CMK (cell line): Measurements from ENCODE around the gene STUB1.

ENCODE experiments used
- DNase-seq: peaks from one replicate; pipeline ENCODE4 v3.0.0-alpha.2; 2010; ENCODE audit warnings: low read depth

Gene STUB1

DNA sequence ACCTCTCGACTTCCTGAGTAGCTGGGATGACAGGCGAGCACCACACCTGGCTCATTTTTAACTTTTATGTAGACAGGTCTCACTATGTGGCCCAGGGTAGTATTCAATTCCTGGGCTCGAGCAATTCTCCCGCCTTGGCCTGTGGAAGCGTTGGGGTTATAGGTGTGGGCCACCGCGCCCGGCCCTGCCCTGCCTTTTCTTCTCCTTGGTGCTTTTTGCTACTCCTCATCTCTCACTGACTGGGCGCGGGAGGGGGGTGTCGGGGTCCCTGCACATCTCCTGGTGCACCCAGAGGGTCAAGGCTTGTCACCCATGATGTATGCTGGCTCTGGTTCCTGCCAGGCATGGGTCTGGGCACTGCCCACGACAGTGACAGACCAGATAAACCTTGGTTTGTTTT lies 35.7 kb upstream of the STUB1 start:
- DNase-seq, result no peak

DNA sequence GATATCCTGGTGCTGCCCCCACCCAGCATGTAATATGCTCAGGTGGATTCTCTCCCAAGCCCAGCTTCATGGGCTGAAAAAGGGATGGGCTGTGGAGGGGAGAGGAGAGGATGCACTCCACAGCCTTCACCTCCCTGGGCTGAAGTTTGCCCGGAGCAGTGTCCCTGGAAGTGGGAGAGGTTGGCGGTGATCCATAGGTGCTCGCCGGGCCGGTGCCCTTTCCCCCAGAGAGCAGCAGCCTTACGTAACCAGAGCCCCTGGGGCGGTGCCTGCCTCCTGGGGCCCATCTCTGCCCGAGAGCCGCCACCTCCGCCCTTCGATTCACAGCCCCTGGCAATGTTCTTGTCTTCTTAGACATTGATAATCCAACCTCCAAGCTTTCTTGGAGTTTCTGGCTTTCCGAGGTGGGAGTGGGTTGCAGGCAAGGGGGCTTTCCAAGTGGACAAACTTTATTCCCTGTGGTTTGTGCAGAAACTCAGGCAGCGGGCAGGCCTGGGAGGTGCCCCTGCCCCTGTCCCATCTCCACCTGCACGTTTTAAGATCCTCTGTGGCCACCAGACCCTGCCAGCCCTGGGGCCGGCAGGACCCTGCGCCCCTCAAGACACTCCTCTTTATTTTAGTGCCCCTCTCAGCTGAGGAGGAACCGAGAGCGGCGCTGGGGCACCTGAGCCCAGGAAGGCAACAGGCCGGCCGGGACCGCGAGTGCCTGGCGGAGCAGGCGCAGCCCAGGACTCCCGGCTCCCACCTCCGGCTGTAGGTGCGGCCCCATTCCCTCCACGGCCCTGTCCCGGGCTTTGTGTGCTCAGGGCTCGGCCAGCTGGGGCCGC lies 34.1 kb upstream of the STUB1 start:
- no peak for DNase-seq

- no peak for DNase-seq
Observed at GRCh38 chr16:646679-647172, 33.5 kb upstream of the STUB1 start.

DNA sequence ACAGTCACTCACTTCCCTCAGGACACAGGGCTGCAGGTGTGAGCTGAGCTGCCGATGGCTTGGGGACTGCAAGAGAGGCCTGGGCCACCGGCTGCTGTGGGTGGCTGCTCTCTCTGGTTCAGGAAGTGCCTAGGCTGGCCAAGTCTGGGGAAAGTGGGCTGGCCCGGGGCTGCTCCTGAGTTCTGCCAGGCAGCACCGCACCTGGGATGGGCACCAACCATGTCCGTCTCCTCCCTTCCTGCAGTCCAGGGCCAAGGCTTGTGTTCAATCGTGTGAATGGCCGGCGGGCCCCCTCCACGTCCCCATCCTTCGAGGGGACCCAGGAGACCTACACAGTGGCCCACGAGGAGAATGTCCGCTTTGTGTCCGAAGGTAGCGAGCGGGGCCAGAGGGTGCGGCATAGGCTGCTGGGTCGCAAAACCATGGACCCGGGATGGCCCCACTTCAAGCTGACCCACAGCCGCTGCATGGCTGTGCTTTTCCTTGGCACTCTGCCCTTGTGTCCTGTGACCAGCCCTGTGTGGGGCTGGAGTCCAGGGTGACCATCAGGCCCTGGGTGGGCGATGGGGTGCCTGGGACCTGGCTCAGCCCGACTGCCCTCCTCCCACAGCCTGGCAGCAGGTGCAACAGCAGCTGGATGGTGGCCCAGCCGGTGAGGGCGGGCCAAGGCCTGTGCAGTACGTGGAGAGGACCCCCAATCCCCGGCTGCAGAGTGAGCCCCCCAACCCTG lies 32.9 kb upstream of the STUB1 start:
- no peak for DNase-seq

DNA sequence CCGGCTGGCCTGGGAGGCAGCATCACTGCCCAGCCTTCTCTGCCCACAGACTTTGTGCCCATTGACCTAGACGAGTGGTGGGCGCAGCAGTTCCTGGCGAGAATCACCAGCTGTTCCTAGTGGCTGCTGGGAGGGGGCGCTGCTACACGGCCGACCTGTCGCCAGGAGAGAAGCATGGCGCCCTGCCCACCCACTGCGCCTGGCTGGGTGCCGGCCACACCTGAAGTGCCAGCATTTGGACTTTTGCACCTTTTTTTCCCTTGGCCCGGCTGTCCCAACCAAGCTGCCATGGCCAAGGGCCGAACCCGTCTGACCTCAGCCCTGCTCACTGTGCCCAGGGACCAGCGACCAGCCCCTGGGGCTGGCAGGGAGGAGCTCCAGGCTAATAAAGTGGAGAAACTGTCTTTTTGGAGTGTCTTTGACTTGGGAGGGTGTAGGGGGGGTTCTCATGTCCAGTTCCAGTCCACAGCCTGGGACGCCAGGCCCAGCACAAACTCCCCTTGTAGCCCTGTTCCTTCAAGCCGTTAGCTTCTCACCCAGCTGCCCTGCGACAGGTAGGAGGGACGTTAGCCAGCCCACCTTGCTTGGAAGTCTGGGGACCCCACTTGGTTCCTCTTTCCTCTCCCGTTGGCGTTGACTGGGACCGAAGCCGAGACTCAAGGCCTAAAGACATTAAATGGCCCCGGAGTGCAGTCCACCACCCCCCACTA lies 32.0 kb upstream of the STUB1 start:
- DNase-seq, result no peak

DNA sequence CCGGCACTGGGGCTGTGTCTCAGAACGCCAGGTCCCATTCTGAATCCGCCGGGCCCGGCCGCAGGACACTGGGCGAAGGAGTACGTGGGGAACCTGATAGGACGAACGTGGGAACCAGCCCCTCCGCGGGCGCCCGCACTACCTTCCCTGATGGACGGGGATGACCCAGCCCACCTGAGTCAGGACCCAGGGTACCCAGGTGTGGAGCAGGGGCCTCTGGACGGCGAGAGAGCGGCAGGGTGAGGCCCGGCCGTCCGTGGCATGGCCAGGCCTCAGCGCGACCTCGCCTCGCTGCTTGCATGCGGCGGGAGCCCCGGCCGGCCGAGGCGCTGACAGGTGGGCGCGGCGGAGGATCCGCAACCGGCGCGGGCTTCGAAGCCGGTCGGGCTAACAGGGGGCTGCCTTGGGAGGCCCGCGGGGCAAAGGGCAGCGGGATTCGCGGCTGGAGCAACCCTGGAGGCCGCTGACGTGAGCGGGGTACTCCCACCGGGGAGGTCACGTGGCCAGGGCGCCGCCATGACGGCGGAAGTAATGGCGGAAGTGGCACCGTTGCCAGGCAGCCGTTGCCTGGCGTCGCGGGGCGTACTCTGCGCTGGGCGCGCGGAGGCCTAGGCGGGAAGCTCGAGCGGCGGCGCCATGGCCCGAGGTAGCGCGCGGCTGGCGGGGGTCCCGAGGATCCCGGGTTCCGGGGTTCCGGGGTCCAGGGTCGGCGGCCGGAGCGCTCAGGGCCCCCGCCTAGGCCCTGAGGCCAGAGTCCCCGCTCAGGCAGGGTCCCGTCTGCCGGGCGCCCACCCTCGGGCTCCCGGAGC lies 31.2 kb upstream of the STUB1 start, which contains the start of gene WDR90:
Gene WDR90 (plus strand): TSS at position 585 of the 809 bp plus-strand sequence. CDS start 52 bp downstream, at position 637.
- DNase-seq, result no peak

DNA sequence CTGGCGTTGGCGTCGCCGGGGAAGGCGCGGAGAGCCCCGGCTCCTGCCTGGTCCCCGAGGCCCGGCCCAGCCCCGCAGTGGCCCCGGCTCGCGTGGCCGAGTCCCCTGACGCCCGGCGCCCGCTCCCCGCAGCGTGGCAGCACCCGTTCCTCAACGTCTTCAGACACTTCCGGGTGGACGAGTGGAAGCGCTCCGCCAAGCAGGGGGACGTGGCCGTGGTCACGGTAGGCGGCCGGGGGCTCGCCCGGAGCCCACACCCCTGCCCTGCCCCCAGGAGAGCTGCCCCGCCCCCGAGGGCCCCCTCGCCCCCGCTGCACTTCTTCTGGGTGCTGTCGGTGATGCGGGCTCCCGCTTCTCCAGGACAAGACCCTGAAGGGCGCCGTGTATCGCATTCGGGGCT lies 30.6 kb upstream of the STUB1 start:
- DNase-seq, result no peak

- DNase-seq, result no peak
Observed at GRCh38 chr16:651844-652243, 28.4 kb upstream of the STUB1 start.

GRCh38 chr16:652454-653305 lies 27.5 kb upstream of the STUB1 start:
- DNase-seq, result no peak

DNA sequence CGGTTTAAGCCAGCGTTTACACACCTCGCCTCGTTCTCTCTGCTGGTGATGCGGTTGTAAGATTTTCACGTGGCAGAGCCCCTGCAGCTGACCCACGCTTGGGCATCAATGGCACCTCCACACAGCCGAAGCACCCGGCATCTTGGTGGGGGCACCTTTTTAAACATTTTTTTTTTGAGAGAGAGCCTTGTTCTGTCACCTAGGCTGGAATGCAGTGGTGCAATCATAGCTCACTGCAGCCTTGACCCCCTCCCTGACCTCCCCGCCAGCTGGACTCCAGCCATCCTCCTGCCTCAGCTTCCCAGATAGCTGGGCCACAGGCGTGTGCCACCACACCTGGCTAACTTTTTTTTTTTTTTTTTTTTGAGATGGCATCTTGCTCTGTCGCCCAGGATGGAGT lies 26.2 kb upstream of the STUB1 start:
- no peak for DNase-seq

DNA sequence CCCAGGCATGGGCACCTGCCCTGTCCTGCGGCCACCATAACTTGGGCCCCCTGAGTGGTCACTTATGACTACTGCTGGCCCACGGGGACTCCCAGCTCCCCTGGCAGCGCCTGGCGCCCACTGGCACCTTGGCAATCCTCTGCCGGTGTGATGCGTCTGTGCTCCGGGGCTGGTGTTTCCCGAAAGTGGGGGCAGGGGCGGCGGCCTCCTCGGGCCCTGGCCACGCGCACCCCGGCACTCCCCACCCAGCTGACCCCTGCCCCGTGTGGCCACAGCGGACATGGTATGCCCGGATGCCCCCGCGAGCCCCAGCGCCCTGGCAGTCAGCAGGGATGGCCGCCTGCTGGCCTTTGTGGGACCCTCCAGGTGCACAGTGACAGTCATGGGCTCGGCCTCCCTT lies 22.7 kb upstream of the STUB1 start:
- no peak for DNase-seq

GRCh38 chr16:658679-659571 lies 21.3 kb upstream of the STUB1 start:
- DNase-seq, result no peak

DNA sequence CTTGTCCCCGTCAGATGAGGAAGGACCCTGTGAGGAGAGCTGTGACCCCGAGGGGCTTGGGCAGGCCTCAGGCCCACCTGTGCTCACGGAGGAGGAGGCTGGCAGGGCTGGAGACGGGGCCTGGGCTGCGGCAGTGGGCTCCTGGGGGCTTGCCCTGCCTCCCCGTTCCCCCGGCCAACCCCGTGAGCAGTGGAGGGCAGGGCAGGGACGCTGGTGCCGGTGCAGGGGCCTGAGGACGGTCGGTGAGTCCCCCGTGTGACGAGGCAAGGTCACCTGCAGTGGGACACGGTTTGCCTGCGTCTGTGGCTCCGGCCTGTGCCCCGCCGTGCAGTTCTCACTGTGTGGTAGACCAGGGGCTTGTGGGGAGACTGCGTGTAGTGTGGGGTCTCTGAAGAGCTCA lies 20.6 kb upstream of the STUB1 start:
- no peak for DNase-seq

DNA sequence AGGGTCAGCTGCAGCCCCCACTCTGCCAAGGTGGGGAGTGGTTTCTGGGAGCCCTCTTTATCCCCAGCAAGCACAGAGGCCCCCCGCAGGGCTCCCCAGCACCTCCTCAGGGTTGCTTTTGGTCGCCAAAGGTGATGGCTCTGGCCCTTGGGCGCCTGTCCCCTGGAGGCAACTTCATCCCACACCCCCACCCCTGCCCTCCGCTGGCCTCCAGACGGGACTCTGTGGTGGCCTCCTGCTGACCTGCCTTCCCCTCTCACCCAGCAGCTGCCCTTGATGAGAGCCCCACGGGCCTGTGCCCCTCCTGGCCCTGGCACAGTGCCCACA lies 20.1 kb upstream of the STUB1 start:
- DNase-seq, result no peak

DNA sequence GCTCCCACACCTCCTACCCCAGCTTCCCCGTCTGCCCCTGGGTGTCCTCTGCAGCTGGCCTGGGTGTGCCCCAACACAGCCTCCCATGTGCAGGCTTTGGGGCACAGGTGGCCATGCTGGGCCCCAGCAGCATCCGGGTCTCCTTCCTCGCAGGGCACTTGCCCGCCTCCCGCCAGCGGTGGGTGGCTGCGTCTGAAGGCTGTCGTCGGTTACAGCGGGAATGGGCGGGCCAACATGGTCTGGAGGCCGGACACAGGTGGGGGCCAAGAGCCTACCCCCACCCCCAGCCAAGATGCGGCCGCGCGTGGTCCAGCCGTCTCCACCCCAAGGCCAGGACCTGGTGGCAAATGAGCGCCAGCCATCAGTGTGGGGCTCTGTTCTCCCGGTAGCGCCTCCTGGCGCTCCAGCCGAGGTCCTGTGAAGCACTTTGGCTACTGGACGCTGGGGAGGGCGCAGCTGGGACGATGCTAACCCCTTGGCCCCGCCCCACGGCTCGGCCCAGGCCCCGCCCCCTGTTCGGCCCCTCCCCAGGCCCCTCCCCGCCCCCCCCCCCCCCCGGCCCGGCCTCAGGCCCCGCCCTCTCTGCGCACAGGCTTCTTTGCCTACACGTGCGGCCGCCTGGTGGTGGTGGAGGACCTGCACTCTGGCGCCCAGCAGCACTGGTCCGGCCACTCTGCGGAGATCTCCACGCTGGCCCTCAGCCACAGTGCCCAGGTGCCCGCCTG lies 19.6 kb upstream of the STUB1 start:
- DNase-seq, result peak; percentile 81

- DNase-seq, result no peak
Observed at GRCh38 chr16:661184-661821, 18.9 kb upstream of the STUB1 start.

DNA sequence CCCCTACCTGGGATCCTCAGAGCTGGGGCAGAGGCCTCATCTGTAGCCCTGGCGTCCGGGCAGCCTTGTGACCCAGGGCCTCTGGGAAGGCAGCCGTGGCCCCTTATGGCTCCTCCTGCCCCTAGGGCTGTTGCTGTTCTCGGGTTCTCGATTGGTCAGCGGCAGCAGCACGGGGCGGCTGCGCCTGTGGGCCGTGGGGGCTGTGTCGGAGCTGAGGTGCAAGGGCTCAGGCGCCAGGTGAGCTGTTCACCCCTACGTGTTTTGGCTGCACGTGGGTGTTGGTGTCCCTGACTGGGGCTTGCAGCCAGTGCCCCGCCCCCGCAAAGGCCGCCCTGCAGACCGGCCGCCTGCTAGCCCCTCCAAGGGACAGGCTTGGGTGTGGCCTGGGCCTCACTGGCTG lies 18.1 kb upstream of the STUB1 start:
- no peak for DNase-seq

DNA sequence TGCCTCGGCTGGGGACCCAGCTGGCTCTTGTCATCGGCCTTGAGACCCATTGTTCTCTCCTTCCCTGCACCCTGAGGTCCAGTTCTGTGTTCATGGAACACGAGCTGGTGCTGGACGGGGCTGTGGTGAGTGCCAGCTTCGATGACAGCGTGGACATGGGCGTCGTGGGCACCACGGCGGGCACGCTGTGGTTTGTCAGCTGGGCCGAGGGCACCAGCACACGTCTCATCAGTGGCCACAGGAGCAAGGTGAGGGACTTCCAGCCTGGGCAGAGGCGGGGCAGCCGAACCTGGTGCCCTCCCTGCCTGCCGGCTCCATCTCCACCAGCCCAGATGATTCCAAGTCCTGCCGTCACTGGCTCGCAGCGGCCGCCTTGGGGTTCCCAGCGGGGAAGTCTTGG lies 17.6 kb upstream of the STUB1 start:
- DNase-seq, result no peak

DNA sequence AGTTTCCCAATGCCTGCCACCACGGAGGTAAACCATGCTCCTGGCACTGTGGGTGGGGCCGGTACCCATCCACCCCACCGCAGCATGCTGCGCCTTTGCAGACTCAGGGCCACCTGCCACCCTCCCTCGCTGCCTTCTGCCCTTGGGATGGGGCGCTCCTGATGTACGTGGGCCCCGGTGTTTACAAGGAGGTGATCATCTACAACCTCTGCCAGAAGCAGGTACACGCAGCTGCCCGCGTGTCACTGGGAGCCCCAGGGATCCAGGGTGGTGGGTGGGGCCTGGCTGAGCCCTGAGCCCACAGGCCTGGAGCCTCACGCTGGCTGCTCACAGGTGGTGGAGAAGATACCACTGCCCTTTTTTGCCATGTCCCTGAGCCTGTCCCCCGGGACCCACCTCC lies 13.6 kb upstream of the STUB1 start:
- DNase-seq, result no peak
